Activated CD4-positive, alpha-beta T cell treated with anti-CD3 and anti-CD28 coated beads, Interleukin-2, amount 50 U/mL, for 4 hours (primary cell): Measurements from ENCODE around the gene CHAC2.
"Not testable (repeated sequence)": the region's sequence is repeated elsewhere in the genome, so short reads cannot be mapped to it uniquely, and the experiment has no call there.

Source experiments
- DNase-seq, 2 experiments: peaks; one replicate each; pipeline ENCODE4 v3.0.0-alpha.2; 2020

CHAC2 gene

DNA sequence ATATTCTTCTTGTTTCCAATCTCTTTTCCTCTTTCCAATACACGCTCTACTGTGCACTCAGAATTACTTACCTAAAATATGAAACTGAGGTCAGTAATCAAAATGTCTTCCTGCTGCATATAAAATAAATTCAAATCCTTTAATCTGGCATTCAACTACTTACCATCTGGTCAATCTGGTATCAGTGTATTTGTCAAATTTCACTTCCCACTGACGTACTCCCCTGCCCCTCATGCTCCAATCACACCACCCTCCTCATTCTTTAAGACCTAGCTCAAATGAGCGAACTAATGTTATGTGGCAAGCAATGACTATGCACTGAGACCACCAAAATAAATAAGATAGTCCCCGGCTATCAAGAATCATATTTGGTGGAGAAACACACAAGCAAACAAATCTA lies 12.5 kb downstream of the CHAC2 start:
- no peak for DNase-seq

DNA sequence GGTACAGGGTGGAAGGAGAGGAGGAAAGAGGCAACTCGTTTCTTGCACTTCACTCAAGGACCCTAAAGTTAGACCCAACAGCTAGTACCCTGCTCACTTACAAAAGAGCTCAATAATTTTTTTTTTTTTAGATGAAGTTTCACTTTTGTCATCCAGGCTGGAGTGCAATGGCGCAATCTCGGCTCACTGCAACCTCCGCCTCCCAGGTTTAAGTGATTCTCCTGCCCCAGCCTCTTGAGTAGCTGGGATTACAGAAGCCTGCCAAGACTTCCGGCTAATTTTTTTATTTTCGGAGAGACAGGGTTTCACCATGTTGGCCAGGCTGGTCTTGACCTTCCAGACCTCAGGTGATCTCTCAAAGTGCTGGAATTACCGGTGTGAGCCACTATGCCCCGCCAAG lies 15.1 kb downstream of the CHAC2 start:
- DNase-seq, result no peak

DNA sequence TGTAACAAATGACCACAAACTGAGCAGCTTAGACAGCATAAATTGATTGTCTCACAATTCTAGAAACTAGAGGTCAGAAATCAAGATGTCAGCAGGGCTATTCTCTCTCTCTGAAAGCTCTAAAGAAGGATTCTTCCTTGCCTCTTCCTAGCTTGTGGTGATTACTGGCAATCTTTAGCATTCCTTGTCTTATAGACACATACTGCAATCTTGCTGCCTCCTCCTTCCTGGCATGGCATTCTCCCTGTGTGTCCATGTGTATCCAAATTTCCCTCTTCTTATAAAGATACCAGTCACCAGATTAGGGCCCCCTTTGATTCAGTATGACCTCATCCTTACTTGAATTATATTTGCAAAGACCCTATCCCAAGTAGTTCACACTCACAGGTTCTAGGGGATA lies 16.8 kb downstream of the CHAC2 start:
- no peak for DNase-seq

DNA sequence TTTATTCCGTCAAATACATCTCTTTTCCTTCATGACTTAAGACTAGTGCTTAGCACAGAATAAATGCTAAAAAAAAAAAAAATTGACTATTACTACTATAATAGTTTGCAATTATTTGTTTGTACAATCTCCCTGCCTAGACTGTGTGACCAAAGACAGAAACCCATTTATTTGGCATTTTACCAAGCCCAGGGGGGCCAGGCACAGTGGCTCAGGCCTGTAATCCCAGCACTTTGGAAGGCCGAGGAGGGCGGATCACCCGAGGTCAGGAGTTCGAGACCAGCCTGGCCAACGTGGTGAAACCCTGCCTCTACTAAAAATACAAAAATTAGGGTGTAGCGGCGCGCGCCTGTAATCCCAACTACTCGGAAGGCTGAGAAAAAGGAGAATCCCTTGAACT lies 17.8 kb downstream of the CHAC2 start:
- no peak for DNase-seq

DNA sequence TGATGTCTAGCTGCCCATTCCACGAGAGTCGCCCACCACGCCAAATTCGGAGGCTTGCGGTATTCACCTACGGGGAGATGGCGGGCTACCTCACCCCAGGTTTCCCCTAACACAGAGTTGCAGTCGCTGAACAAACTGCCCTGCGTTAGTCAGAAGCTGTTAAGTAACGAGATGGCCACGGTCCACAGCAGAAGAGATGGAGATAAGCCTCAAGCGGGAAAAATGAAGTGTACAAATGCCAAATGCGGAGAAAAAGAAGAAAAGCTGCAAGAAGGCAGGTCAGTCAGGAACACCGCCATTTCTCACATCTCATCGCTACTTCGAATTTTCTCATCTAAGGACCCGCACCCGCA lies 18.7 kb downstream of the CHAC2 start:
- DNase-seq, result peak in 1 of 2 experiments; percentile 12

DNA sequence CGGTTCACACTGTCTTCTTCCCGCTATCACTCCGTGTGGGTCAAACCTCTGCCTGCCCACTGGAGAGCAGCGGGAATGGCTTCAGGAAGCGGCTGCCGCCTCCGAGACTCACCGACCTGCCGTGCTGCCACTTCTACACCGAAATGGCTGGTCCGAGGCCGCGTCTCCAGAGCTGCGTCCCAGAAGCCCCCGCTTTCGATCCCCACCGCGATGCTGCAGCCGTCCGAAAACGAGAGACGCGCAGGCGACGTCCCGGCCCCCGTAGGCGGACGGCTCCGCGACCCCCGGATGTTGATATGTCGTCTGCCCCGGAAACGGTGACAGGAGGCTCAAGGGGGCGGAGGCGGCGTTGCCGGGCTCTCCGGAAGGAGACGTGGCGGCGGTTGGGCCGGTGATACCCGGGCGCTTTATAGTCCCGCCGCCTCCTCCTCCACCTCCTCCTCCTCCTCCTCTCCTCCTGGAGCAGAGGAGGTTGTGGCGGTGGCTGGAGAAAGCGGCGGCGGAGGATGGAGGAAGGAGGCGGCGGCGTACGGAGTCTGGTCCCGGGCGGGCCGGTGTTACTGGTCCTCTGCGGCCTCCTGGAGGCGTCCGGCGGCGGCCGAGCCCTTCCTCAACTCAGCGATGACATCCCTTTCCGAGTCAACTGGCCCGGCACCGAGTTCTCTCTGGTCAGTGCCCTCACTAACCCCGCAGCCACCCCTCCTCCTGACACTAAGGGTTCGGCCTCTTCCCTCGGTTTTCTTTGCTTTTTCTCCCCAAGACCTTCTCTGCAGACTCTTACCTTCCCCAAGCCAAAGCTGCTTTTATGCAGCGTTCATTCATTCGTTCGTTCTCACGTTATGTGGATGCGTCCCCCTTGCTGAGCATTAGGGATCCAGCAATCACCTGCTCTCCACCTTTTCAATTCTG lies 19.4 kb downstream of the CHAC2 start, which contains the start of the genes ASB3 and ERLEC1:
ASB3 (minus strand) TSS at position 249 of the 909 bp plus-strand sequence. CDS start 21,381 bp downstream, outside the sequence.
ERLEC1 (plus strand) TSS at position 340 of the 909 bp plus-strand sequence; CDS start at position 507, 167 bp downstream.
- peak; percentile 77 to 80 for DNase-seq

DNA sequence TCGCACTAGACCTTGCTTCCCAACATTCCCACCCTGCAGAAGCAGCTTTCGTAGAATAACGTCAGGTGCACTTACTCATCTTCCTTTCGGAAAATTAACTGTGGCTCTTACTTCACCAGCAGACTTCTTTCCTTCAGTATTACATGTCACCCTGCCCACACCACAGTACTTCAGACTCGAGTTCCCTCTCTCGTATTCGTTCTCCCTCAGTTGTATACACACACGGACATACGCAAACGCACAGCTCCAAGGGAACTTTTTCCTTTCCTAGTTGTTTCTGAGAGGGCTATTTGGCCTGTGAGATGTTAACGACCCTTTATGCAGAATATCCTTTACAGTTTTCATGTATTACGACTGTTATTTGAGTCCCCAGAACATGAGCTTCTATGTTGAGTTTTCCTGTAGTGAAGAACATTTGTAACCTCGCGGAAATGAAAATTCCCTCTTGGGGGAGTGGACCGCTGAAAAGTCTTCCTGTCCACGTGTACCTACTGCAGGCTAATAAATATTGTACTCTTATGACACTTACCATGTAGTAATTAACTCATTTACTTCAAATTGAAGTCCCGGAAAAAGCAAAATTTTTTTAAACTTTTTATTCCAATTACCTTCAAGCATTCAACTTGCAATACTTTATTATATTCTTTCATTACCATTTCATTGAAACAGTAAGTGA lies 20.1 kb downstream of the CHAC2 start:
- no peak for DNase-seq

DNA sequence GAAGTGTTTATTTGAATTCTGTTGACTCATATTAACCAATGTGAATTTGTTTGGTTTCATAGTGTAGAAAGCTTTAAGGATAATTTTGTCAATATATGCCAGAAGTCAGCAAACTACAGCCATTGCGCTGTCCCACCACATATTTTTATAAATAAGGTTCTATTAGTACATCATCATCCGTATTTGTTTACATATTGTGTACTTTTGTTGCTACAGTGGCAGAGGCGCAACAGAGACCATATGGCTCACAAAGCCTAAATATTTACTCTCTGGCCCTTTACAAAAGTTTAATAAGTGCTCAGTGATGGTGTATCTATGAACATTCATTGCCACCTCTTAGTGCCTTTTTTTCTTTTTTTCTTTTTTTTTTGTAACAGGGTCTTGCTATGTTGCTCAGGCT lies 25.7 kb downstream of the CHAC2 start:
- no peak for DNase-seq

DNA sequence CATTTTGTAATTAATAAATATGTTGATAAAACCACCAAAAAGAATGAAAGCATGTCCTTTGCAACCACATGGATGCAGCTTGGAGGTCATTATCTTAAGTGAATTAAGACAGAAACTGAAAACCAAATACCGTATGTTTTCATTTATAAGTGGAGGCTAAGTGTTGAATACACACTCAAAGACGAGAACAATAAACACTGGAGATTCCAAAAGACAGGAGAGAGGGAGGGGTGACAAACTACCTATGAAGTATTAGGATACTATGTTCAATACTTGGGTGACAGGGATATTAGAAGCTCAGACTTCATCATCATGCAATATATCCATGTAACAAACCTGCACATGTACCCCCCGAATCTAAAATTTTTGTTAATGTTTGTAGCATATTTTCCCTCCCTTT lies 26.2 kb downstream of the CHAC2 start:
- no peak for DNase-seq

DNA sequence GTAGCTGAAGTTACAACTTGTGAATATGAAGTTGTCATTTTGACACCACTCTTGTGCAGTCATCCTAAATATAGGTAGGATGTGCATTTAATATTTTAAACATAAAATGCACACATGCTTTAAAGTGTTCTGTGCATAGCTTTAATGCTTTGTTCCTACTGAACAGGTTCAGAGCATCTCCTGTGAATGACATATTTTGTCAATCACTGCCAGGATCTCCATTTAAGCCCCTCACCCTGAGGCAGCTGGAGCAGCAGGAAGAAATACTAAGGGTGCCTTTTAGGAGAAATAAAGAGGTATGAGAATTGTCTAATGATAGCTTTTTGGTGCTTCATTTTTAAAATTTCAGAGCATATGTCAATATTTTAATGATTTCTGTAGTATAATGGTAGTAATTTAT lies 33.9 kb downstream of the CHAC2 start:
- no peak for DNase-seq

DNA sequence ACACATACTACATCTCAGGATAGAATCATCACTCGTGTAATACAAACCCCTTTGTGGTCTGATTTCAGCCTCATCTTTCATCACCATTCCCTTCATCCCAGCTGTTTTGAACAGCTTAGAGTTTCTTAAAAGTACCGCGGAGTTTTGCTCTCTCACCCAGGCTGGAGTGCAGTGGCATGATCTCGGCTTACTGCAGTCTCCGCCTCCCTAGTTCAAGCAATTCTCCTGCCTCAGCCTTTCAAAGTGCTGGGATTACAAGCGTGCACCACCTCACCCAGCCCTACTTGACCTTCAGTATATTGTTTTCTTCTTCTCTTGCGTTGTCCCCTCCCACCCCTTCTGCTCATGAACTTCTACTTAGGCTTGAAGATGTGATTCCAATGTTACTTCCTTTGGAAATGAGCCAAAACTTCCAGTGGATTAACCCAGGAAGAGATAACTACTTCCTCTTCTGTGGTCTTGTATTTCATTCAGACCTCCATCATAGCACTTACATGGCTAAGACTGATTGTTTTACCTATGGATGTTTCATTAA lies 35.1 kb downstream of the CHAC2 start:
- DNase-seq, result no peak

DNA sequence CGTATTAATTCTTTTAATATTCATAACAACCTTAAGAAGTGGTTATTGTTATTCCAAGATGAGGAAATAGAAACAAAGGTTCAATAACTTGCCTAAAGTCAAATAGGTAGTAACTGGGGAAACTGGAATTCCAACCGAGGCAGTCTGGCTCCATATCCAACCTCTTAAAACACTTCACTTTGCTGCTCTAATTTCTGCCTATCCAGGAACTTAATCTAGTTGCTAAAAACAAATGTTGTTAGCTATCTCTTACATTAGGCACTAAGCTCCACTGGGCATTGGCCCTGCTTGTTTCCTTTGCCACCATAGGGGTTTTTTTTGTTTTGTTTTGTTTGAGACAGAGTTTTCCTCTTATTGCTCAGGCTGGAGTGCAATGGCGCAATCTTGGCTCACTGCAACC lies 44.0 kb downstream of the CHAC2 start:
- DNase-seq, result no peak

DNA sequence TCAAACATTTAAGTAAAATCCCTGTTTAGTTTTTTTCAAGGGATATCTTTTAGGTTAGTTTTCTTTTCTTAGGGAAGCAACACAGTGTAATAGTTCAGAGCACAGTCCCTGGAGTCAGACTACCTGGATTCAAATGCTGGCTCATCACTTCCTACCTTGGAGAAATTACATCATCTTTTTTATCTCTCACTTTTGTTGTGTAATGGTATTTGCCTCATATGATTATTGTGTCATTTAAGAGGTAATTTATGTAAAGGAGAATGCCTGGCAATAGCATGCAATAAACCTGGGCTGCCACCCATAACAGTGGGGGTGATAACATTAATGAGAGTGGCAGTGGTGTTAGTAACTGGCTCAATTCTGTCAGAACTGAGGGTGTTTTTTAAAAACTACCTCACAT lies 45.5 kb downstream of the CHAC2 start:
- DNase-seq, result no peak

DNA sequence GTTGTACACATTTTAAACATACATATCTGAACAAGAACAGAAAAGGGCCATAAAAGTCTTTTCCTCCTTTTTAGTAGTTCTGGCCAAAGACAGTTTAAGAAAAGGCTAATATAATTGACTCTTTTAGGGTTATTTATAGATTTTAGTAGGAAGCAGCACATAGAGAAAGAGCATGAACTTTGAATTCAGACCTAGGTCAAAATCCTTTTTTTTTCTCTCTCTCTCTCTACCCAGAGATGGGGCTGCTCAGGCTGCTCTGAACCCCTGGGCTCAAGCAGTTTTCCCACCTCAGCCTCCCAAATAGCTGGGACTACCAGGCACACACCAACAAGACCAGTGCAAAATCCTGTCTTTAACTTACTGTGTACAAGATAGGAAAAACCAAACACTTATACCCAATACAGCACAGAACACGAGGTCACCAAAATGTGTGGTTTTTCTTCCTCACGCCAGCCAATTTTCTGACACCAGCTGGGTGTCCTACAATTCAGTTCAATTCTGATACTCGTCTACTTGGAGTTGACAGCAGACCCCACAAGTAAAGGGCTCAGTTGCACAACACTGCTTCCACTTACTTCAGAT lies 51.3 kb downstream of the CHAC2 start:
- DNase-seq, result no peak

DNA sequence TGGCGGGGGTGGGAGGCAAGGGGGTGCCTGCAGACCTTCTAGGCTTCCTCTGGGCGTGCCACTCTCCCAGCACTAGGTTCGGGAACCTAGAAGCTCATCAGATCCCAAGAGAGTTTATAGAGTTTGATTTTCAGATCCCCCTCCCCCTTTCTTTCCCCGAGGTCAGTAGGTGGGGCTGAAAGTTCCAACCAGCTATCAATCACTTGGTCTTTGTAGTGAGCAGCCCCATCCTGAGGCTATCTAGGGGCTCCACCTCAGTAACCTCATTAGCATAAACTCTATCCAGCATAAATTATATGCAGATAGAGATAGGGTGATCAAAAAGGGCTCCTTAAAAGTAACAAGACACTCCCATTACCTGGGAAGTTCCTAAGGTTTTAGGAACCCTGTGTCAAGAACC lies 52.0 kb downstream of the CHAC2 start:
- no peak for DNase-seq

DNA sequence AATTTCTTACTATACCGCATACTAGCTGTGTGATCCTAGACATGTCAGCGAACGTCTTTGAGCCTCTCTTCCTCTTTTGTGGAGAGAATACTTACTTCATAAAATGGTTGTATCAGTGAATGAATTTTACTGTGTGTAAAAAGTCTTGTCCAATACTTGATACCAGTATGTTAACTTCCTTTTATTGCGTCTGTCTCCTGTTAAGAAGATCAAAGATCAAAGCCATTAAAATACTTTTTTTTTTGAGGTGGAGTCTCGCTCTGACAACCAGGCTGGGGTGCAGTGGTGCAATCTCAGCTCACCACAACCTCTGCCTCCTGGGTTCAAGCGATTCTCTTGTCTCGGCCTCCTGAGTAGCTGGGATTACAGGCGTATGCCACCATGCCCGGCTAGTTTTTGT lies 52.4 kb downstream of the CHAC2 start:
- DNase-seq, result no peak

DNA sequence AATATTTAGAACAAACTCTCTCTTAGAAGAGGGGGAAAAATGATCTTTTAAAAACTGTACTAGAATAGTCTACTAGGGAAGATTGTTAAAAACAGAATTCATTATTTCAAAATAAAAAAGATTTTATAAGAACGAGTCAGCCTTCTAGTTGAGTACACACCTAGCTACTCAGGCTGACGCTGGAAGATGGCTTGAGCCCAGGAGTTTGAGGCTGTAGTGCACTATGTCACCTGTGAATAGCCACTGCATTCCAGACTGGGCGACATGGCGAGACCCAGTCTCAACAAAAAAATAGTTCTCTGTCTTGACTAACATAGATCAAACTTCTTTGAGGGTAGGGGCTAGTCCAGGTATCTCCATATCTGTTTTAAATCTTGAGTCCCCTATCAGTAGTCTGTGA lies 53.1 kb downstream of the CHAC2 start:
- DNase-seq, result no peak

DNA sequence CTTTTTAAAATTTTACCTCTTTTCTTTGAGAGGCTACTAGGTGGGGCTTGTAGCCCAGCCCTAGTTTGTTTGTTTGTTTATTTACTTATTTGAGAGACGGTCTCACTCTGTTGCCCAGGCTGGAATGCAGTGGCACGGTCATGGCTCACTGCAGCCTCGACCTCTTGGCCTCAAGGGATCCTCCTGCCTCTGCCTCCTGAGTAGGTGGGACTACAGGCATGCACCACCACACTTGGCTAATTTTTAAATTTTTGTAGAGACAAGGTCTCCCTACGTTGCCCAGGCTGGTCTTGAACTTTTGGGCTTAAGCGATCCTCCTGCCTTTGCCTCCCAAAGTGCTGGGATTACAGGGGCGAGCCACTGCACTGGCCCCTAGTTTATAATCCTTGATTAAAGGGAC lies 54.2 kb downstream of the CHAC2 start:
- no peak for DNase-seq

DNA sequence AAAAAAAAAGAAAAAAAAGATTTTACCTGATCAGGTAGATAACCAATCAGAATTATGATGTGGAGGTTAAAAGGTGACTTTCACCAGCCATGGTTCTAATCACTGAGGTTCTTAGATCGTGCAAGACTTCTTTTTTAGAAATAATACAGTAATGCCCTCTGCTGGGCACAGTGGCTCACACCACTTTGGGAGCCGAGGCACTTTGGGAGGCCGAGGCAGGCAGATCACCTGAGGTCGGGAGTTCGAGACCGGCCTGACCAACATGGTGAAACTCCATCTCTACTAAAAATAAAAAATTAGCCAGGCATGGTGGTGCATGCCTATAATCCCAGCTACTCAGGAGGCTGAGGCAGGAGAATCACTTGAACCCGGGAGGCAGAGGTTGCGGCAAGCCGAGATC lies 56.0 kb downstream of the CHAC2 start:
- DNase-seq, result not testable (repeated sequence)
